Left lung (tissue), 10 donors: ENCODE data around the gene SCML2. TPM values are rescaled to one million over a fixed set of nuclear protein-coding genes. Genes with fewer than 3 reads are reported as not detected.
"Not testable (repeated sequence)": the region's sequence is repeated elsewhere in the genome, so short reads cannot be mapped to it uniquely, and the experiment has no call there.

Experiments used
- ATAC-seq: fragments of 200-7000 bp; cut with Tn5 transposase; one replicate; pipeline ENCODE4 v1.9.1; 2020; ENCODE audit warnings: moderate library complexity
- DNase-seq, 4 donors: peaks; one replicate each; pipeline ENCODE4 v3.0.0-alpha.2; 2013 to 2020
- H3K27ac ChIP-seq, 2 donors: fragments of 200-600 bp; sonication (generic) in 1 of 2; one replicate each; pipeline versions ENCODE4 v1.5.0 to v1.8.0; 2020 to 2021
- H3K27me3 ChIP-seq, 2 donors: fragments of 200-600 bp; sonication (generic) in 1 of 2; one replicate each; pipeline versions ENCODE4 v1.5.0 to v1.8.0; 2020 to 2021
- H3K36me3 ChIP-seq, 2 donors: fragments of 200-600 bp; sonication (generic) in 1 of 2; one replicate each; pipeline versions ENCODE4 v1.5.0 to v1.8.0; 2020 to 2021
- H3K4me1 ChIP-seq, 2 donors: fragments of 200-600 bp; one replicate each; pipeline ENCODE4 v1.8.0; 2021
- H3K4me3 ChIP-seq, 2 donors: fragments of 200-600 bp; sonication (generic) in 1 of 2; one replicate each; pipeline versions ENCODE4 v1.5.0 to v1.8.0; 2020 to 2021; ENCODE audit warnings: mild to moderate bottlenecking in 1 of 2
- H3K9me3 ChIP-seq, 2 donors: fragments of 200-600 bp; sonication (generic) in 1 of 2; one replicate each; pipeline versions ENCODE4 v1.5.0 to v1.8.0; 2020 to 2021
- intact Hi-C, 2 donors: fragments of 100-400 bp; cut with DNase I; formaldehyde crosslinking; loops; one replicate each; pipeline versions ENCODE4 v1.11.2 to v1.14.2; 2022
- polyA plus RNA-seq, 6 donors: library from polyadenylated mRNA; unstranded; fragments of 120-200 nt; gene quantifications; one replicate each; pipeline ENCODE4 v1.2.1, GENCODE V29; 2013; ENCODE audit not compliant: insufficient read length in 6 of 6
- total RNA-seq, 2 donors: library from RNA; stranded (reverse); fragmentation: NEBNext Ultra II Directional; extraction: Animal tissue kit (Norgen Biotek cat#: 25700); gene quantifications; one replicate each; pipeline ENCODE4 v1.2.1, GENCODE V29; 2021
- TF ChIP-seq, protein P1 (sequence below), 2 donors: fragments of 200-600 bp; sonication (generic) in 1 of 2; IDR thresholded peaks; one replicate each; pipeline versions ENCODE4 v1.5.0 to v1.8.0; 2021; ENCODE audit warnings: antibody characterized with exemption in 2 of 2
- donor health status: DM: no; HTN: yes; CAD: no.
- donor health status: DM: no; HTN: no; CAD: no.

SCML2 gene
- total and polyA plus RNA-seq, 8 donors: 0.97 to 12.4 (median 10.1) TPM

GRCh38 chrX:18389966-18390365 lies 35.5 kb upstream of the SCML2 start:
- ATAC-seq (no peak), DNase-seq (no peak)
- intact Hi-C loops: loop anchor here in 1 of 2 donors (10.0 kb wide), 1 partner anchor 945 kb away; no protein-coding TSS in a partner anchor
- no peak overlapping the region for H3K27ac ChIP-seq
- no peak overlapping the region for H3K4me3 ChIP-seq
- no peaks in the 10 kb centered on the region for H3K27me3 ChIP-seq
- H3K9me3 ChIP-seq: no peaks in the 10 kb centered on the region
- no peaks in the 10 kb centered on the region for H3K36me3 ChIP-seq
- TF ChIP-seq, protein P1, sequence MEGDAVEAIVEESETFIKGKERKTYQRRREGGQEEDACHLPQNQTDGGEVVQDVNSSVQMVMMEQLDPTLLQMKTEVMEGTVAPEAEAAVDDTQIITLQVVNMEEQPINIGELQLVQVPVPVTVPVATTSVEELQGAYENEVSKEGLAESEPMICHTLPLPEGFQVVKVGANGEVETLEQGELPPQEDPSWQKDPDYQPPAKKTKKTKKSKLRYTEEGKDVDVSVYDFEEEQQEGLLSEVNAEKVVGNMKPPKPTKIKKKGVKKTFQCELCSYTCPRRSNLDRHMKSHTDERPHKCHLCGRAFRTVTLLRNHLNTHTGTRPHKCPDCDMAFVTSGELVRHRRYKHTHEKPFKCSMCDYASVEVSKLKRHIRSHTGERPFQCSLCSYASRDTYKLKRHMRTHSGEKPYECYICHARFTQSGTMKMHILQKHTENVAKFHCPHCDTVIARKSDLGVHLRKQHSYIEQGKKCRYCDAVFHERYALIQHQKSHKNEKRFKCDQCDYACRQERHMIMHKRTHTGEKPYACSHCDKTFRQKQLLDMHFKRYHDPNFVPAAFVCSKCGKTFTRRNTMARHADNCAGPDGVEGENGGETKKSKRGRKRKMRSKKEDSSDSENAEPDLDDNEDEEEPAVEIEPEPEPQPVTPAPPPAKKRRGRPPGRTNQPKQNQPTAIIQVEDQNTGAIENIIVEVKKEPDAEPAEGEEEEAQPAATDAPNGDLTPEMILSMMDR (IDR thresholded peaks at IDR 0.05): no peak
- H3K4me1 ChIP-seq: no peaks in the 10 kb centered on the region

GRCh38 chrX:18377796-18378195 lies 23.3 kb upstream of the SCML2 start:
- TF ChIP-seq, protein P1 (IDR thresholded peaks at IDR 0.05): peak in 1 of 2 donors; percentile 40
- Histone ChIP-seq H3K4me3 (no peak overlapping the region), H3K36me3 (no peaks in the 10 kb centered on the region), H3K27me3 (no peaks in the 10 kb centered on the region), H3K4me1 (no peaks in the 10 kb centered on the region), H3K9me3 (no peaks in the 10 kb centered on the region), H3K27ac (no peak overlapping the region)
- no peak for DNase-seq
- intact Hi-C loops: no loop called here
- peak; percentile 75 for ATAC-seq

DNA sequence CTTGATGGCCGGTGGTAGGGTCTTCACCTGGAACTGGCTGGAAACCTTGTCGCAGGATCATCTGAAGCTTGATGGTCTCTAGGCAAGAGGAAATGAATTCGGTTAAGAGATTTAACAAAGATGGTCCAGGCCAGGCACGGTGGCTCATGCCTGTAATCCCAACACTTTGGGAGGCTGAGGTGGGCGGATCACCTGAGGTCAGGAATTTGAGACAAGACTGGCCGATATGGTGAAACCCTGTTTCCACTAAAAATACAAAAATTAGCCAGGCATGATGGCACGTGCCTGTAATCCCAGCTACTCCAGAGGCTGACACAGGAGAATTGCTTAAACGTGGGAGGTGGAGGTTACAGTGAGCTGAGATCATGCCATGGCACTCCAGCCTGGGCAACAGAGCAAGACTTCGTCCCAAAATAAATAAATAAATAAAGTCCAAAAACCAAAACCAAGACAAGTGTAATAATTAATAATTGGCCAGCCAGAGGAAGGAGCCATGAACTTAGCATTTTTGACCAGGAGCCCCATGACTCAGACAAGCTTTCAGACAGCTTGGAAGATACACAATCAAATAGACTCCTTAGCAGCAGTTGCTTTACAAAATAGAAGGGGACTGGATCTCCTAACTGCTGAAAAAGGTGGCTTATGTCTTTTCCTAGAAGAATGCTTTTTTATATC lies 20.8 kb upstream of the SCML2 start:
- H3K4me3 ChIP-seq, H3K36me3 ChIP-seq, DNase-seq, H3K27me3 ChIP-seq, ATAC-seq, H3K27ac ChIP-seq, intact Hi-C loops, H3K4me1 ChIP-seq, H3K9me3 ChIP-seq: not testable (repeated sequence)

DNA sequence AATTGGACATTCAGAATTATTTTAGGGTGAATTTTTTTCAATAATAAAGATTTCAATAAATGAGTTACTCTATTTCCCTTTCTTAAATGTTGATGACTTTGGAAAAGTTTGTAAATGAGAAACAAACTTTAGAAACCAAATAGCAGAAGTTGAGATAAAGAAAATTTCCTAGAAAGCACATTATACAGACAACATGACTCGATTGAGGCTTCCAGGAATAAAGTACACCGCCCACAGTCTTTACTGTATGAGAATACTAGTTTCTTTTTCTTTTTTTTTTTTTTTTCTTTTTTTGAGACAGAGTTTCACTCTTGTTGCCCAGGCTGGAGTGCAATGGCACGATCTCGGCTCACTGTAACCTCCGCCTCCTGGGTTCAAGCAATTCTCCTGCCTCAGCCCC lies 14.6 kb upstream of the SCML2 start:
- H3K4me3 ChIP-seq, H3K9me3 ChIP-seq, H3K36me3 ChIP-seq, ATAC-seq, intact Hi-C loops, H3K4me1 ChIP-seq, H3K27ac ChIP-seq, DNase-seq, H3K27me3 ChIP-seq: not testable (repeated sequence)

DNA sequence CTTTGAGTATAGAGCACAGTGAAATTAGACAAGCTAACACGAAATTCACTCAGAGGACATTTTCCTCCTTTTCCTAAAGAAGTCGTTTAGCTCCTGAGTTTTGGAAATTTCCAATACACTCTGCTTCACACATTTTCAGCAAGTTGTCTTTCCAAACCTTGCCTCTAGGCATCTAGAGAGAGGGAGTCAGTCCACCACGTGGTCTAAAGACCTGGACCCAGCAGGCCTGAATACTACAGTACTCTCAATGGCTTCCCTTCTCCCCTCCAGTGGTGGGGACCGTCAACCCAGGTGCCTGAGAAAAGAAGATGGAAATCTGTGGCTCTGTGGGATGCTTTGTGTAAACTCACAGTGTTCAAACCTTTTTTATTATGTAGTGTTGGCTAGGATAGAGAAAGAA lies 13.9 kb upstream of the SCML2 start:
- H3K4me1 ChIP-seq: no peaks in the 10 kb centered on the region
- ATAC-seq: no peak

DNA sequence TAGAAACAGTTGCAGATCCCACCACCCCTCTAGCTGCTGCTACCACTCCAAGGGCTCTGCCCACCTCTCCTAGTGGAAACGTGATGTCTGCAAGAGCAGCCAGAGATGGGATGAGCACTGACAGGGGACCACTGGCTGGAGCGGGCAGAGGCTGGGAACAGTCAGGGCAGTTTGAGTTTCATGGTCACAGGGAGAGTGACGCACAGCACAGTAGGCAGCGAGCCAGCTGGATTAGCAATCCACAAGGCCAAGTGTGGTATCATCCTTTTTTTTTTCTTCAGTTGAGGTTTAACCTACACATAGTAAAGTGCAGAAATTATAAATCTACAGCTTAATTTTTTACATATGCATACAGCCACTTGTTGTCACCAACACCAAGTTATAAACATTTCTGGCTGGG lies 6.4 kb upstream of the SCML2 start:
- Histone ChIP-seq H3K4me3 (no peak overlapping the region), H3K4me1 (no peaks in the 10 kb centered on the region), H3K9me3 (no peaks in the 10 kb centered on the region), H3K36me3 (no peaks in the 10 kb centered on the region), H3K27me3 (peaks cover 0 to 7% of the 10 kb centered on the region in 2 donors), H3K27ac (no peak overlapping the region)
- ATAC-seq (no peak), DNase-seq (no peak)
- TF ChIP-seq, protein P1 (IDR thresholded peaks at IDR 0.05): no peak
- intact Hi-C loops: no loop called here

More for the DNA sequence above, 13.9 kb upstream of the SCML2 start:
- TF ChIP-seq, protein P1 (IDR thresholded peaks at IDR 0.05): no peak
- Histone ChIP-seq H3K27ac (no peak overlapping the region), H3K27me3 (no peaks in the 10 kb centered on the region), H3K9me3 (no peaks in the 10 kb centered on the region), H3K36me3 (no peaks in the 10 kb centered on the region), H3K4me3 (no peak overlapping the region)
- no peak for DNase-seq
- intact Hi-C loops: no loop called here
